Activated T-helper 9 cell treated with anti-CD3 and anti-CD28 coated beads, Interleukin-2, amount 50 U/mL, for 16 hours (primary cell): ENCODE results near the gene MAS1L.

ENCODE experiments used
- DNase-seq: peaks from one replicate; pipeline ENCODE4 v3.0.0-alpha.2; 2020; ENCODE audit warnings: low read depth

The MAS1L gene

DNA sequence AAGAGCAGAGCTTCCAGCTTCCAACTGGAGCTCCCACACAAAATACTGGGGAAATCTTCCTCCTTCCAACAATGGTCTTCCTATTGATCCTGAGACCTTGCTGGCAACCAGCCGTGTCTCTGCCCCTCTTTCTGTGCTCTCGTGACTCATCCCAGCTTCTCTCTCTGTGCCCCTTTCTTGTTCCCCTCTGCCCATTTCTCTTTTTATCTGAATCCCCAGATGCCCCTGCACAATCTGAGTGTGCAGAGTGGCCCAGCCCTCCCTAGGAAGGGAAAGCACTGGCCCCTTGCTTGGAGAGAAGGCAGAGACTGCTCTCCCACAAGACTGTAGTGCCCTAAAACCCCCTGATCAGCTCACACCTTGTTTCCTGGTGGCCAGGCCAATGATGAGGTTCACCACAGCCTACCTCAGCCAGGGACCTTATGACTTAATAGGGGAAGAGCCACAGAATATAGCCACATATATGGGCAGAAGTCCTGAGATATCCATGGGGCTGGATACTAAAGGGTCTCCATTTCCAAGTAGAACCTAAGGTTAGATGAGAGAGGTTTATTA is 23.1 kb upstream of the MAS1L start:
- no peak for DNase-seq

- no peak for DNase-seq
Observed at GRCh38 chr6:29510202-29510601, 22.4 kb upstream of the MAS1L start.

DNA sequence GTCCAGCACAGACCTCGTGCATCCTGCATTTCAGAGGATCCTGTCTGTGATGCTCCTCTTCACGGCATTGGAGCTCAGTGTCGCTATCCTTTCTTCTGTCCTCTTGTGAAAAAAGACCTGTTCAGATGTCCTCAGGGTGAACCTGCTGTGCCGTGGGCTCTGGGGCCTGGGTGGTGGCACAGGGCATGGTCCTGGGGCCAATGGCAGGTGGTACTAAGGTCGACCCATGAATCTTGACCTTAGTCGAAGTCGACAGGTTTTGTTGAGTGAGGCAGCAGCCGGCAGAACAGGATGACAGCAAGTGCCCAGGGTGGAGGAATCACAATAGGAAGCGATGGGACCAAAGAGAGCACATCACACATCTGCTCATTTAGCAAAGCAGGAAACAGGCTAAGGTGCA is 22.0 kb upstream of the MAS1L start:
- no peak for DNase-seq

GRCh38 chr6:29509239-29509638 is 21.5 kb upstream of the MAS1L start:
- DNase-seq, result no peak

DNA sequence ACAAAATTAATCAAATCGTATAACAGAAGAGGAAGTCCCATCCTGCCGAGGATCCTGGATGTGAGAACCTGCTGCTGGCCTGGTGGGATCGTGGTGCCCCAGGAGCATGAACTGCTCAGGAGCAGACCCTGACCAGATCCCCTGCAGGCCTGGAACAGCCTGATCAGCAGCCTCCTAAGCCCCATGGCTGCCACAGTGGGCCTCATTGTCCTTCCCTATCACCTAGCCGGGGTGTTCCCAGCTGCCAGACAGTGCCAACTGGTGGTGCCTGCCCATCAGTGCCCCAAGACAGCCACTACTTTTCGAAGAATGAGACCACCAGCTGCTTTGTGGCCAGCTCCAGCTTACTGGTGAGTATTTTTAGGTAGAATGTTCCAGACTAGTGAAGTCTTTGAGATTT is 19.6 kb upstream of the MAS1L start:
- no peak for DNase-seq

GRCh38 chr6:29506446-29507067 is 18.8 kb upstream of the MAS1L start:
- no peak for DNase-seq

GRCh38 chr6:29505808-29506207 is 18.1 kb upstream of the MAS1L start:
- no peak for DNase-seq

- DNase-seq, result no peak
Observed at GRCh38 chr6:29504961-29505360, 17.2 kb upstream of the MAS1L start.

- DNase-seq, result no peak
Observed at GRCh38 chr6:29502597-29502996, 14.8 kb upstream of the MAS1L start.

- no peak for DNase-seq
Observed at GRCh38 chr6:29502181-29502580, 14.4 kb upstream of the MAS1L start.

GRCh38 chr6:29501106-29501505 is 13.3 kb upstream of the MAS1L start:
- DNase-seq, result no peak

DNA sequence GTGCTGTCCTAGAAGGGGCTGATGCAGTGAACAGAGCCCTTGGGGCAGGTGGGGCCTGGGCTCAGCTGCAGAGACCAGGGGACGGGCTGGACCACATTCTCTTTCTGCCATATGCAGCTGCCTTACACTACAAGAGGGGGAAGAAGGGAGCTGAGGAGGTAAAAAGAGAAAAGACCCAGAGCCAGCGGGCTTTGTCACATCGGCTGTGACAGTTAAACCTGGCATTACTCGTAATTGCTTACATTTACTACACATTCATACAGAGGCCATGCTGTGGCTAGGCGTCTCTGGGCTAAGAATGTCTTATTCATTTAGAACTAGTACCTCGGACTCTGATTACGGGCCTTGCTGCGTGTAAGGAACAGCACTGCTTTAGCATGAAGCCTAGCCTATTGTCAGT is 12.8 kb upstream of the MAS1L start:
- DNase-seq, result no peak

DNA sequence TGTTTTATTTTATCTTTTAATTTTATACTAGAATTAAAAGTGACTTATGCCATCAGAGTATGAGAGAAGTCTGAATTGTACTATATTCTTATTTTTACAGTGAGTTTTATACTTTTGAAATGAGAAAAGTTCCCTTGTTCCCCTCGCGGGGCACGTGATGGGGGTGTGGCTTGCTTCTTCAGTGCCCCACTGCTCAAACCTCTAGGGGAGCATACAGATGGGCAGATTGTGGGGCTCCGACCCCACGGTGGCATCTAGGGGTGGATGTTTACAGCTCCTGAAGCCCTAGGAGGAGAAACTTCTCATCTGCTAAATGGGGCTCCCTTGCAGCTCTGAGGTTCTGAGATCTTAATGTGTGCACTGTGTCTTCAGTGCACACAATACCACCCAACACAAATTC is 11.9 kb upstream of the MAS1L start:
- no peak for DNase-seq

DNA sequence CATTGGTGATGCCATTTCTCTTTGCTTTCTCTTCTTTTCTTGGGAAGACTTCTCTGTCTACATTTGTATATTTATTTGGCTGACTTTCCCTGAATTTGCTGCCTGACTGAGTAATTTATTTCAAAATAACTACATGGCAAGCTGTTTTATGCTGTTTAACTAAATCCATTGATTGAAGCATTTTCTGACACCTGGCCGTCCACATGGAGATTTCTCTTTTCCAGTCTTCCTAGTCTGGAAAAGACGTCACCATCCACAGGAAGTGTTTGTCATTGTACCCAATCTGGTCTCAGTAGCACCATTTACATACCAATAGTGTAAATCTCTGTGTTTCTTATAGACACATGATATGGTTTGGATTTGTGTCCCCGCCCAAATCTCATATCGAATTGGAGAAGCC is 9.2 kb upstream of the MAS1L start:
- no peak for DNase-seq

DNA sequence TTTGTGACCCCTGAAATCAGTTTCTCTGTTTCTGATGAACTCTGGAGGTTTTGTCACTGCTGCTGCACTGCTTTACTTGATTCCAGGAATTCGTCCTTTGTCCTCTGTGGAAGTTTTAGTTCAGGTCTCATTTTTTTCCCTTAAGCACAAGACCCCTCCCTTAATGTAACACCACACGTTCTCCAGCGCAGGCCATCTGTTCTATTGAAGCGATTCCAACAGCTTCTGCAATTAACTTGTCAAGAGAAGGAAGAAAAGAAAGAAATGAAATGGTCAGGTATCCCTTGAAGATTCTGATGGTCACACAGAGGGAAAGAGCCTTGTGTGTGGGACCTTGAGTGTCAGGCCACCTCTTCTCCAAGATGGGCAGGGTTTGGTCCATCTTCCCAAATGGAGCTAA is 7.8 kb upstream of the MAS1L start:
- DNase-seq, result no peak

DNA sequence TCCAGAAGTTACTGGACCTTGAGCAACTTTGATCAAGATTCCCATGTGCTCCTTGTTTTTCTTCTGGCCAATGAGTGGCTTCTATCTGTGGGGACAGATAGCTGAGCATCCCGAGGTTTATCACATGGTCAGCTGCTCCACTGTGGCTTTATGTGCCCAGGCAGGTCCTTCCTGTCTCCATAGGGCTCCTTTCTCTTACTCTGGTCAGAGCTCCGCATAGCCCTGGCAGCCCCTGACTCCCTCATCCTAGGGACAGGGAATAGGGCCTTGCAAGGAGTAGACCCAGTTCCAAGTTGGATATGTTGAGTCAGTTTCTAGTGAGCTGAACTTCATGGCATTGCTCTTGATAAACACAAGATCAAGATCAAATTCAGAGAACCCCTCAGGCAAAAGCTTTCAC is 6.4 kb upstream of the MAS1L start:
- no peak for DNase-seq

- no peak for DNase-seq
Observed at GRCh38 chr6:29493261-29493660, 5.5 kb upstream of the MAS1L start.

DNA sequence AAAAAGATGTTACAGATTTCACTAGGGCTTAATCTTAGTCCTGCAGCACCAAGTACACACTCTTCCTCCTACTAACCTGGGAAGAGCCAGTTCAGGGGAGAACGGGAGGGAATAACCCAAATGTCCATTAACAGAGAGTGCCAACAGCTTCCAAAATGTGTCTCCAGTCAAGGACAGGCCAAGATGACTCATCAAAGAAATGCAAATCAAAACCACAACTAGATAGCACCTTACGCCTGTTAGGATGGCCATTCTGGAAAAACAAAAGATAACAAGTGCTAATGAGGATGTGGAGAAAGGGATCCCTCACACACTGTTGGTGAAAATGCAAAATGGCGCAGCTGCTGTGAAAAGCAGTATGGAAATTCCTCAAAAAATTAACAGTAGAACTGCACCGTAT is 3.8 kb upstream of the MAS1L start:
- DNase-seq, result no peak

DNA sequence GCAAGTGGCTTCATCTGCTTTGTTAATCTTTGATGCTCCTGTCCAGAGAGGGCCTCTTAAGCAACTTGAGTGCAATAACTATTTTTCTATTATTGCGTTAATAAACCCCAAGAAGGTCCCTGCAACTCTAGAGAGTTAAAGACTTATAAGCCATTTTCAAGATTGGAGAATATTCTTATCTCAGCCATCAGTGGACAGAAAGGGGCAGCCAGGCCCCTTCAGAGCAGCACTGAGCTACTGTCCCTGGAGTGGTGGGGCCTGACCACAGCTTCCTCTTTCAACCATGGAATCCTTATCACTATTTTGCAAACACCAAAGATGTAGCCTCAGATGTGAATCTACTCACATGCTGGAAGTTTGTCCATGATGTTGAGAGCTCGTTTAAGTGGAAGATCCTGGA is 2.8 kb upstream of the MAS1L start:
- no peak for DNase-seq

DNA sequence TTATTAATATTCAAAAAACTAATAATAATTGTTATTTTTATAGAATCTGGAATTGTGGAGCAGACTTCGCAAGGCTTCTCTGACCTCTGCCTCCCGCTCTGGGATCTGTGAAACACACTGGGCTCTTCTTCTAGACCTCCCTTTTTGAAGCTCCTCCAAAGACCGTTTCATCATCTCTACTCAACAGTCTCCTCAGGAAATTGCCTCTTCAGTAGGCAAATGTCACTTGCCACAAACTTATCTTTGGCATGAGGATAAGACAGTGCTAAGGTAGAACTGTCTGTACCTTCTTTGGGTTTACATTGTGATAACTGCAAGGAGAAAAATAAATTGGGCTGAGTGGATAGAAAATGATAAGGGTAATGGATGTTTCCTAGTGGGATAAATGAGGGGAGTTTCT is 2.3 kb upstream of the MAS1L start:
- no peak for DNase-seq

GRCh38 chr6:29489286-29489685 is 1.5 kb upstream of the MAS1L start:
- no peak for DNase-seq

- DNase-seq, result no peak
Observed at GRCh38 chr6:29488874-29489273, 1.1 kb upstream of the MAS1L start.

DNA sequence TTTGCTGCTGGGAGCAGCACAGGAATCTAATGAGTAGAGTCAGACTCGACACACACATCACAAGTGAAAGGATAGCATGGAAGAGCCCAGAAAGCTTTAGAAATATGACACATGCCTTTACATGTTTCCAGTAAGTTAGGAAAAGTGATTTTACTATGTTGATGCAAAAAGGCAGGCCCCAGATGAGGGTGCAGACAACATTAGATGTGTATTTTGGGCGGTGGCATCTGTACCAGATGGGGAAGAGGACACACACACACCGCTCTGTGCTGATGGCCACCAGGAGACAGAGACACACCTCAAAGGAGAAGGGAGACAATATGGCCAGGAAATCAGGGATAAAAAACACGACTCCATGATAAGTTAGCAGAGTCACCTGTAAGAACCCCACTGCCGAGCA is 625 bp downstream of the MAS1L start:
- no peak for DNase-seq

- DNase-seq, result no peak
Observed at GRCh38 chr6:29486577-29486976, 1.2 kb downstream of the MAS1L start.

GRCh38 chr6:29483735-29484134 is 4.0 kb downstream of the MAS1L start:
- DNase-seq, result no peak
